Stromal cell of bone marrow (primary cell): ENCODE measurements around the gene IFFO2.
A peak's percentile ranks its signal among the peaks of the same experiment; 100 is the strongest.

Source experiments
- DNase-seq: peaks from one replicate; pipeline ENCODE4 v3.0.0-alpha.2; 2012; ENCODE audit warnings: low read depth

Gene IFFO2

DNA sequence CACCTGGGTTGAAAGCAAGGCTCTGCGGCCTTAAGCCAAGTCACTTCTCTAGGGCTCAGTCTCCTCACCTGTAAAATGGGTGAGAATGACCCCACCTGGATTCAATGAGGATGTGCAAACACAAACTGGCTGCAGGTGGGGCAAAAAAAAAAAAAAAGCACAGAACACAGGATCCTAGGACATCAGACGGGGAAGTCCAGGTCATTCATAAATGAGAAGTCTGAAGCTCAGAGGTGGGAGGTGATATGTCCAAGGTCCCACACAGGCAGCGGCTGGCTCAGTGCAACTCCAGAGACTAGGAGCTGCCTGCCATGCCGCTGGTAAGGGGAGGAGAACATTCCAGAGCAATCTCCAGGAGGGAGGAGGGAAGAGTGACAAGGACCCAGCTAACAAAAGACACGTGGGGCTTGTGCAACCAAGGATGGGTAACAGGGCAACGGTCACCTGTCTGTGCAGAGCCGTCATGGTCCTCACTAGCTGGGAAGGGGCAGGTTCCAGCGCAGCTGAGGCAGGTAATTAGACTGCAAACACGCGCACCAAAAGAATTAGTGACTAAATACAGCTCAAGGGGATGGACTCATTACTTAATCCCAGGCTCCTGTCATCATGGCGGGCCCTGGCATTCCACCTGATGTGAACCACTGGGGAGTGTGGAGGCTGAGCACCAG is 19.5 kb downstream of the IFFO2 start:
- no peak for DNase-seq

GRCh38 chr1:18936471-18936813 is 20.0 kb downstream of the IFFO2 start:
- DNase-seq: no peak

GRCh38 chr1:18934205-18935000 is 22.1 kb downstream of the IFFO2 start:
- no peak for DNase-seq

- no peak for DNase-seq
These were observed 23.6 kb downstream of the IFFO2 start for GRCh38 chr1:18932879-18933278.

DNA sequence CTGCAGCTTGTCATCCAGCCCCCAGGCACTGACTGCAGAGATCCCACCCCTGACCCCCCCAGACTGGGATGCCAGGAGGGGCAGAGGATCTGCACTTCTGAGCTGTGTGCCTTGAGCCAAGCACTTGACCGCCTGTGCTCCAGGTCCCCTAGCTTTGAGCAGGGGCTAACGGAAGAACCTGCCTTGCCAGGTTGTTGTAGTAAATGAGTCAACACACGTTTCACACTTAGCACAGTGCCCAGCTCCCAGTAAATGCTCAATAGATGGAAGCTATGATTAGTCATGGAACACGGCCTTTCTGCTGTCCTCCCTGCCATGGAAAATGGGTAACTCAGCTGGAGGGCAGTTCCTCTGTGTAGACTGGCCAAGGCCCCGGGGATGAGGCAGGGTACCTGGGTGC is 24.1 kb downstream of the IFFO2 start:
- no peak for DNase-seq

- DNase-seq: no peak
These were observed 24.7 kb downstream of the IFFO2 start for GRCh38 chr1:18931730-18932129.

- no peak for DNase-seq
These were observed 26.8 kb downstream of the IFFO2 start for GRCh38 chr1:18929686-18930085.

GRCh38 chr1:18928985-18929384 is 27.5 kb downstream of the IFFO2 start:
- no peak for DNase-seq

GRCh38 chr1:18928406-18928805 is 28.1 kb downstream of the IFFO2 start:
- no peak for DNase-seq

DNA sequence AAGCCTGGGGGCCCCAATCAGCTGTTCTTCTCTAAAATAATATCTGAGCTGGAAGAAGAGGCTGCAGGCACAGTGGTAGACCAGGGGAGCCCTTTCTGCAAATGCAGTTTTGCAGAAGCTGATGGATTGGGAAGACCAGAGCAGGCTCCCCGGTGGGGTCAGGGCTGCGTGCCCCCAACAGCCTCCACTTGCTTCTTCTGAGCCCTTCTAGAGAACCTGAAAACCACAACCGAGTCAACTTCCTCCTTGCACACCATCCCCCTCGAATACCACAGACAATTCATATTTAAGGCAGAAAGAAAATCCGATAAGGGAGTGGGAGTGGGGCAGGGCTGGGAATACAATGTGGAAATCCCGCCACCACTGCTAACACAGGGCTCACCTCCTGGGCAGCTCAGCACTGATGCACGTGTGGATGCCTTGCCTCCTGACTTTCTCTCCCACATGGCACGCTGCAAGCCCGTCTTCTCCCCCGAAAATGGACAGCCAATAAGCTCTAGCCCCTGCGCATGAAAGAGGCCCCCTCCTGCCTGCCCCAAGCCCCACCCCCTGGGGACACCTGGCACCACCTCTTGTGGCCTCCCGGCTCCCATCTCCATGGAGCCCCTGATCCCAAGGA is 28.7 kb downstream of the IFFO2 start:
- DNase-seq: no peak

DNA sequence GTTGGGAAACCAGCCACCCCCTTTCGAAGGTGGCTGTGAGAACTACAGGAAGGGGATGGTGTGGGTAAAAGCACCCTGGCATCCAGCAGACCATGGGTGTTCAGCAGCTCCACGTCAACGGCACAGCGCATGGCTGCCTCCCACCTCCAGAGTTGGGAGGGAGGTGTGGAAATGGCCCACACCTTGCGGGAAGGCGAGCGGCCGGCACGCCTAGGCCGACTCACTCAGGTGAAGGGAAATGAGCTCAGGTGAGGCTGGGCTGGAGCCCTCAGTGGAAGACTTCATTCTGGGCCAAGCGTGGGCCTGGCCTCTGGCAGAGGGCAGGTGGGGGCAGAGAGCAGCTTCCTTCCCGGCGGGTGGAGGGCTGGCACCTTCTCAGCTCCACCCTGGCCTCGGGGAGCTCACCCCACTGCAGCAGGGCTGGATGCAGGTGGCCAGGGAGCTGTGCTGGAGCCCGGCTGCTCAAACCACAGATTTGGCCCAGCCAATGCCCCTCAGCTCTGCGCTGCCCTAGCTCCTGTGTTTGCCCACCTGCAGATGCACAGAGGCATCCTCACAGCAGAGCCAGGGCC is 29.3 kb downstream of the IFFO2 start:
- DNase-seq: no peak

GRCh38 chr1:18926315-18927081 is 30.0 kb downstream of the IFFO2 start:
- peak; percentile 88 for DNase-seq

DNA sequence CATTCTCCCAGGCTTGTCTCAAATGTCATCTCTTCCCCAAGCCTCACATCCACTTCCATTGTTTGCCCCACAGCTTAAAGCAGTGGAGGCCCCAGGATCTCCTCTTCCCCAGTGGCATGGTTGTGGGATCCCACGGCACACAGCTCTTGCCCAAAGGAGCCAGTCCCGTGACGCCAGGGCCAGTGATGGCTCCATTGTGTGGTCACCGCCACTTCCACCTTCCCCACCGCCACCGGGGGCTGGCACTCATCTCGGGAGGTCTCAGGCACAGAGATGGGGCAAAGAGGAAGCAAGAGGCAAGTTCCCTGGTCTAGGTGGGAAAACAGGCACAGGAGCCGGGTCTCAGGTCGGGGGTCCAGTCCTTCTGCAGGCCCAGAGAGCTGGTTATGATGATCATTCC is 31.2 kb downstream of the IFFO2 start:
- no peak for DNase-seq

DNA sequence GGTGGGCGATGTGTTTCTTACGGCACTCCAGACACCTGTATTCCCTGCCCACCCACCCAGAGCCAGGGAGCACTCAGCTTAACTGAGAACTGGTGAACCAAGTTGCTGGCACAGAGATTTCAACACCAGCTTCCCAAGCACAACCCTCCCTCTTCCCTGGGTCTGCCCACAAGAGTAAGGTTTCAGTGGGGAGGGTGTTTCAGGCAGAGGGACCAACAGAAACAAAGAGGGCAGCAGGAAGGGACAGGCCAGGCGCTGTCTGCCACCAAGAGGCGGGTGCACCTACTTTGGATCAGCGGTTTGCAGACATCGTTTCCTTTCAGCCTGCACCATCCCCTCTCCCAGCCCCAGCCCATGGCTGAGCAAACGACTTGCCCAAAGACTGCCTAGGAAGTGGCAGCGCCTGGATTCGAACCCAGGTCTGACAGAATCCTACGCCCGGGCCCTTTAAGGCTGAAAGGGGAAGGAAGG is 32.2 kb downstream of the IFFO2 start:
- DNase-seq: no peak

DNA sequence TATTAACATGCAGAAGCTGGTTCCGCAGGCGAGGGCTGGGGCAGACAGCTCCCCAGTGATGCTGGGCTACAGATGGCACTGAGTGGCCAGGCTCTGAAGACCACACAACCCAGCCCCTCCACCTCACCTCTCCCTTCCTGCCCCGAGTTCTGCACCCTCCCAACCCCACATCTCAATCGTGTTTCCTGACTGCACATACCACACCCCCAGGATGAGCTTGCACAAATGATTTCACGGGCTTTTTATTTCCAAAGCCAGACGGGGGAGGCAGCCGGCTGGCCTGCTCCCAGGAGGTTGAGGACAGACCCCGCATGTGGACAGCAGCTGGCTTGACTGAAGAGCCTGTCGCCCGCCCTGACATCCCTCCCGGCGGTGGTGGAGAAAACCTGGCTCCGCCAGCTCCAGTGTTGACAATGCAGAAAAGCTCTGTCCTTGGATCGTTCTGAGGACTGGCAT is 32.7 kb downstream of the IFFO2 start:
- no peak for DNase-seq

DNA sequence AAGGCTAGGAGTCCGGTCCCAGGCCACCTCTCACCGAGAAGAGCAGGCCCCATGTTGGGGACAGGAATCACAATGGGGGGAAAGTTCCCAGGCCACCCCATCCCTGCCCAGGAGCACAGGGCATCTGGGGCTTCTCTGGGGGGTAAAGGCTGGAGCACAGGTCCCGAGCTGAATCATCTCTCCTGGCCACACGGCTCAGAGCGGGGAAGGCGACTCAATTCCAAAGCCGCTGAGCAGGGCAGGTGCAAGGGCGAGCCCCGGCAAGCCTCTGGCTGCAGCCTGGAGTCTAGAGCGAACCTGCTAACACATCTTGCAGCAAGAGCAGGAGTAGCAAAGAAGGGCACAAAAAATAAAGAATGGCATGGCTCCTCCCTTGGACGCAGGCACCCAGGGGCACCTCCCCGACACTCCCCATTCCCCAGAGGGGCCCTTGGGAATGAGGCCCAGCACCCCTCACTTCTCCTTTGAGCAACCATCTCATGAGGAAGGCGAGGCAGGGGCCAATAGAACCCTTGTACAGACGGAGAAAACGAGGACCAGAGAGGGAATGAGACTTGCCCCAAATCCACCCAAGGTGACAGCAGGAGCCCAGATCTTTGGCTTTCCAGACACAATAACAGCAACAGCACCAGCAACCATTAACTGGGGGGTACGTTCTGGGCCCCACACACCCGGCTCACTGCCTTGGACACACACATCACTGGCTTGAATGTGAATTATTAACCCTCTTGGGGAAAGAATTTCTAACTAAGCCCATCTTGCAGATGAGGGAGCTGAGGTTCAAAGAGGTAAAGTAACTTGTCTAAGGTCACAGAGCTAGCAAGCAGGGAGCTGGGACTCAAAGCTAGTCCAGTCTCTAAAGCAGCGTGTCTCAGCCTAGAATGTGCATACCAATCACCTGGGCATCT is 33.4 kb downstream of the IFFO2 start:
- no peak for DNase-seq

DNA sequence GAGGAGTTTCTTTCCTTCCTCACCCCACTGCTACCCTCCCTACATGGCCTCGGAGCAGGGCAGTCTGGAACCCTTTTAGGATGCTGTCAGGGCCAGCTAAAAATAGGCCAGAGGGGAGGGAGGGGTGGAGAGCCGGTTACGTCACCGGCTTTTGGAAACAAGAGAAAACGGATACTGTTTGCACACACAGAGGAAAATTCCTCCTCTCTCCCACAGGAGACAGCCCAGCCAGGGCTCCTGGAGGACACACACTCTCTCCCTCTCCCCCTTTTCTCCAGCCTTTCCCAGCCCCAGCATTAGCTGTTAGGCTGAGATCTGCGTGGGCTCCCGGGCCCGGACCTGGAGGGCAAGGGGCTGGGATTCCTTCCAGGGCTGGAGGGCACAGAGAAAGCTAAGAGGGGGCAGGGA is 34.2 kb downstream of the IFFO2 start:
- peak; percentile 90 for DNase-seq

GRCh38 chr1:18921516-18922251 is 34.8 kb downstream of the IFFO2 start:
- DNase-seq: no peak

DNA sequence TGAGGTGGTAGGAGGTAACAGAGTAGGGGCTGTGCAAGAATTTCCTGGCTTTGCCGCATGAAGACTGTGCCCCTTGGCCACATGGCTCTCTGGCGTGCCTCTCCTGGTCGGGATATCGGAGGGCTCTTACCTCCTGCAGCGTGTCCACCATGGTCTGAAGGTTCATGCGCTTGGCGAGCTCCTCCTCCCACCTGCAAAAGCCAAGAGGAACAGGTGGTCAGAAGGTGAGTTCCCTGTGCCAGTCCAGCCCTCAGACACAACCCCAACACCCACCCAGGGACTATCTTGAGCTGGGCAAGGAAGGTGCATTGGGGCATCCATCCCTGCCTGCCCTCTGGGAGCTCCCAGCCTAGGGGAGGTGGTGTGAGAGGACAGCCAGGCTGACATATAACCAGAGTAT is 35.5 kb downstream of the IFFO2 start:
- no peak for DNase-seq

GRCh38 chr1:18919956-18920355 is 36.5 kb downstream of the IFFO2 start:
- no peak for DNase-seq
